ENCODE measurements around the gene UBE2Z.

DNA sequence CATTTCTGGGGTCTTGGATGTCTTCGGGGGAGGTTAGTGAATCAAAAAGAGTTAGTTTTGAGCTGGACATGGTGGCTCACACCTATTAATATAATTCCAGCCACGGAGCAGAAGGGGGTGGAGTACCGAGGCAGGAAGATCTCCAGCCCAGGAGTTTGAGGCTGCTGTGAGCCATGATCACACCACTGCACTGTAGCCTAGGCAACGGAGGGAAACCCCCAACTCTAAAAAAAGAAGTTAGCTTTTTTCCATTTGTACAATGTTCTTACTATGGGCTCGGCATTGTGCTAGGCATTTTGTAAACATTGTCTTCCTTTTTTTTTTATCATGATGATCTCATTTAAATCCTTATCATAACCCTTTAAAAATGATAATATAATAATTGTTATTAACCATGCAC lies 44.7 kb downstream of the UBE2Z start:
- TF ChIP-seq, protein P1, sequence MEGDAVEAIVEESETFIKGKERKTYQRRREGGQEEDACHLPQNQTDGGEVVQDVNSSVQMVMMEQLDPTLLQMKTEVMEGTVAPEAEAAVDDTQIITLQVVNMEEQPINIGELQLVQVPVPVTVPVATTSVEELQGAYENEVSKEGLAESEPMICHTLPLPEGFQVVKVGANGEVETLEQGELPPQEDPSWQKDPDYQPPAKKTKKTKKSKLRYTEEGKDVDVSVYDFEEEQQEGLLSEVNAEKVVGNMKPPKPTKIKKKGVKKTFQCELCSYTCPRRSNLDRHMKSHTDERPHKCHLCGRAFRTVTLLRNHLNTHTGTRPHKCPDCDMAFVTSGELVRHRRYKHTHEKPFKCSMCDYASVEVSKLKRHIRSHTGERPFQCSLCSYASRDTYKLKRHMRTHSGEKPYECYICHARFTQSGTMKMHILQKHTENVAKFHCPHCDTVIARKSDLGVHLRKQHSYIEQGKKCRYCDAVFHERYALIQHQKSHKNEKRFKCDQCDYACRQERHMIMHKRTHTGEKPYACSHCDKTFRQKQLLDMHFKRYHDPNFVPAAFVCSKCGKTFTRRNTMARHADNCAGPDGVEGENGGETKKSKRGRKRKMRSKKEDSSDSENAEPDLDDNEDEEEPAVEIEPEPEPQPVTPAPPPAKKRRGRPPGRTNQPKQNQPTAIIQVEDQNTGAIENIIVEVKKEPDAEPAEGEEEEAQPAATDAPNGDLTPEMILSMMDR (conservative IDR thresholded peaks at IDR 0.05; ENCODE audit: low read depth, low read length) = no peak
- TF ChIP-seq POLR2A (IDR thresholded peaks at IDR 0.05; ENCODE audit: low read depth, low read length) (no peak), RAD21 (IDR thresholded peaks at IDR 0.05; ENCODE audit: low read length) (no peak), CEBPB (IDR thresholded peaks at IDR 0.05; ENCODE audit: low read depth, low read length) (no peak), SMC3 (IDR thresholded peaks at IDR 0.05; ENCODE audit: low read depth, low read length) (no peak), RCOR1 (IDR thresholded peaks at IDR 0.05; ENCODE audit: insufficient replicate concordance, low read length) (no peak)
- TF ChIP-seq, protein P2, sequence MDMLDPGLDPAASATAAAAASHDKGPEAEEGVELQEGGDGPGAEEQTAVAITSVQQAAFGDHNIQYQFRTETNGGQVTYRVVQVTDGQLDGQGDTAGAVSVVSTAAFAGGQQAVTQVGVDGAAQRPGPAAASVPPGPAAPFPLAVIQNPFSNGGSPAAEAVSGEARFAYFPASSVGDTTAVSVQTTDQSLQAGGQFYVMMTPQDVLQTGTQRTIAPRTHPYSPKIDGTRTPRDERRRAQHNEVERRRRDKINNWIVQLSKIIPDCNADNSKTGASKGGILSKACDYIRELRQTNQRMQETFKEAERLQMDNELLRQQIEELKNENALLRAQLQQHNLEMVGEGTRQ (IDR thresholded peaks at IDR 0.05; ENCODE audit: low read depth, low read length) = no peak
- TF ChIP-seq, protein P3, sequence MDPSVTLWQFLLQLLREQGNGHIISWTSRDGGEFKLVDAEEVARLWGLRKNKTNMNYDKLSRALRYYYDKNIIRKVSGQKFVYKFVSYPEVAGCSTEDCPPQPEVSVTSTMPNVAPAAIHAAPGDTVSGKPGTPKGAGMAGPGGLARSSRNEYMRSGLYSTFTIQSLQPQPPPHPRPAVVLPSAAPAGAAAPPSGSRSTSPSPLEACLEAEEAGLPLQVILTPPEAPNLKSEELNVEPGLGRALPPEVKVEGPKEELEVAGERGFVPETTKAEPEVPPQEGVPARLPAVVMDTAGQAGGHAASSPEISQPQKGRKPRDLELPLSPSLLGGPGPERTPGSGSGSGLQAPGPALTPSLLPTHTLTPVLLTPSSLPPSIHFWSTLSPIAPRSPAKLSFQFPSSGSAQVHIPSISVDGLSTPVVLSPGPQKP (IDR thresholded peaks at IDR 0.05; ENCODE audit: borderline replicate concordance, low read depth, low read length) = no peak

Data from IMR-90 (cell line).